ENCODE measurements around the gene MAP2K6. TPM values are rescaled to one million over a fixed set of nuclear protein-coding genes. Genes with fewer than 3 reads are reported as not detected.

MAP2K6 gene
- total and polyA plus RNA-seq, 8 donors = 1.0 to 25.5 (median 4.6) TPM; not detected in 1

- H3K27ac ChIP-seq = no peak overlapping the region
- 60 to 74% (median 64%) methylated on average over 3 of the region's 3 CpGs for WGBS, 5 donors
- no peaks in the 10 kb centered on the region for H3K9me3 ChIP-seq
- DNase-seq = no peak
- intact Hi-C loops (cut with DNase I; ENCODE audit: low total_unique reads) = no loop called here
- H3K27me3 ChIP-seq = no peaks in the 10 kb centered on the region
- TF ChIP-seq POLR2A (IDR thresholded peaks at IDR 0.05) (no peak), POLR2AphosphoS5 (IDR thresholded peaks at IDR 0.05) (no peak), EP300 (IDR thresholded peaks at IDR 0.05) (no peak)
- TF ChIP-seq, protein P1, sequence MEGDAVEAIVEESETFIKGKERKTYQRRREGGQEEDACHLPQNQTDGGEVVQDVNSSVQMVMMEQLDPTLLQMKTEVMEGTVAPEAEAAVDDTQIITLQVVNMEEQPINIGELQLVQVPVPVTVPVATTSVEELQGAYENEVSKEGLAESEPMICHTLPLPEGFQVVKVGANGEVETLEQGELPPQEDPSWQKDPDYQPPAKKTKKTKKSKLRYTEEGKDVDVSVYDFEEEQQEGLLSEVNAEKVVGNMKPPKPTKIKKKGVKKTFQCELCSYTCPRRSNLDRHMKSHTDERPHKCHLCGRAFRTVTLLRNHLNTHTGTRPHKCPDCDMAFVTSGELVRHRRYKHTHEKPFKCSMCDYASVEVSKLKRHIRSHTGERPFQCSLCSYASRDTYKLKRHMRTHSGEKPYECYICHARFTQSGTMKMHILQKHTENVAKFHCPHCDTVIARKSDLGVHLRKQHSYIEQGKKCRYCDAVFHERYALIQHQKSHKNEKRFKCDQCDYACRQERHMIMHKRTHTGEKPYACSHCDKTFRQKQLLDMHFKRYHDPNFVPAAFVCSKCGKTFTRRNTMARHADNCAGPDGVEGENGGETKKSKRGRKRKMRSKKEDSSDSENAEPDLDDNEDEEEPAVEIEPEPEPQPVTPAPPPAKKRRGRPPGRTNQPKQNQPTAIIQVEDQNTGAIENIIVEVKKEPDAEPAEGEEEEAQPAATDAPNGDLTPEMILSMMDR (IDR thresholded peaks at IDR 0.05) = no peak
- no peak overlapping the region for H3K4me3 ChIP-seq
- peaks cover 0 to 9% (median 3%) of the 10 kb centered on the region in 4 donors for H3K4me1 ChIP-seq
- no peaks in the 10 kb centered on the region for H3K36me3 ChIP-seq
Observed at GRCh38 chr17:69425978-69426377, 11.5 kb downstream of the MAP2K6 start.

- H3K36me3 ChIP-seq = no peaks in the 10 kb centered on the region
- intact Hi-C loops (cut with DNase I; ENCODE audit: low total_unique reads) = no loop called here
- DNase-seq = no peak
- H3K4me1 ChIP-seq = peaks cover 0 to 9% (median 3%) of the 10 kb centered on the region in 4 donors
- H3K9me3 ChIP-seq = no peaks in the 10 kb centered on the region
- H3K27me3 ChIP-seq = no peaks in the 10 kb centered on the region
- no peak overlapping the region for H3K4me3 ChIP-seq
- no peak for TF ChIP-seq EP300 (IDR thresholded peaks at IDR 0.05)
- no peak for TF ChIP-seq POLR2A (IDR thresholded peaks at IDR 0.05)
- TF ChIP-seq, protein P1 (IDR thresholded peaks at IDR 0.05) = no peak
- TF ChIP-seq POLR2AphosphoS5 (IDR thresholded peaks at IDR 0.05) = no peak
- WGBS, 5 donors = 83 to 95% (median 94%) methylated on average over 2 of the region's 2 CpGs
- H3K27ac ChIP-seq = no peak overlapping the region
Observed at GRCh38 chr17:69427486-69428197, 13.1 kb downstream of the MAP2K6 start.

- no peaks in the 10 kb centered on the region for H3K27me3 ChIP-seq
- peaks cover 0 to 9% (median 3%) of the 10 kb centered on the region in 4 donors for H3K4me1 ChIP-seq
- WGBS, 5 donors = 71 to 92% (median 76%) methylated on average over 6 of the region's 6 CpGs
- no peaks in the 10 kb centered on the region for H3K36me3 ChIP-seq
- intact Hi-C loops (cut with DNase I; ENCODE audit: low total_unique reads) = no loop called here
- no peak for DNase-seq
- no peaks in the 10 kb centered on the region for H3K9me3 ChIP-seq
- no peak overlapping the region for H3K4me3 ChIP-seq
- TF ChIP-seq EP300 (IDR thresholded peaks at IDR 0.05) (no peak), POLR2A (IDR thresholded peaks at IDR 0.05) (no peak), POLR2AphosphoS5 (IDR thresholded peaks at IDR 0.05) (no peak)
- TF ChIP-seq, protein P1 (IDR thresholded peaks at IDR 0.05) = no peak
- no peak overlapping the region for H3K27ac ChIP-seq
Observed at GRCh38 chr17:69428252-69428980, 13.9 kb downstream of the MAP2K6 start.

DNA sequence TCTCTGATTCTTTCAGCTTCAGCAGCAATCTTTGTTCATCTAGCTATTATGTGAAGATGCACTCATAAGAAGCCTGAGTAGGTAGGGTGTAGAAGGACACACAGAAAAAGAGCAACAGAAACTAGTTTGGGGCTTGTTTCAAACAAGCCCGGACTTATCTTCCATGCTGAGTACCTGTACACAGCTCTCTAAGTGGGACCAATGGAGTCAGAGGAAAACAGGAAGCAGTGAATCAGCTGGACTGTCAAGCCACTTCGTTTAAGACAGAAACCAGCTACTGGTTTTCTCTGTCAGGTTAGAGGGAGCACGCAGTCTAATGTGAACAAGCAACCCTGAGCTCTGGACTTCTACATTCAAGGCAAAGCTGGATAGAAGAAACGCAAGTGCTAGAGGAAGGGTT, 16.0 kb downstream of the MAP2K6 start:
- Histone ChIP-seq H3K9me3 (no peaks in the 10 kb centered on the region), H3K36me3 (no peaks in the 10 kb centered on the region), H3K4me3 (no peak overlapping the region), H3K27ac (no peak overlapping the region), H3K27me3 (no peaks in the 10 kb centered on the region), H3K4me1 (peaks cover 0 to 21% (median 10%) of the 10 kb centered on the region in 4 donors)
- intact Hi-C loops (cut with DNase I; ENCODE audit: low total_unique reads) = no loop called here
- 43 to 63% (median 58%) methylated on average over 4 of the region's 4 CpGs for WGBS, 5 donors
- no peak for TF ChIP-seq POLR2AphosphoS5 (IDR thresholded peaks at IDR 0.05)
- TF ChIP-seq, protein P1 (IDR thresholded peaks at IDR 0.05) = no peak
- DNase-seq = peak in 1 of 2 donors; percentile 36
